GM19467 (cell line): ENCODE measurements around the gene SH3RF1.
"Not testable (repeated sequence)": the region's sequence is repeated elsewhere in the genome, so short reads cannot be mapped to it uniquely, and the experiment has no call there.

ENCODE experiments used
- ATAC-seq: cut with Tn5 transposase; IDR thresholded peaks from one replicate; pipeline ENCODE4 v1.9.1; 2021; ENCODE audit warnings: mild to moderate bottlenecking, moderate library complexity; ENCODE audit not compliant: unreplicated experiment

The SH3RF1 gene

GRCh38 chr4:169277838-169278237, 7.1 kb upstream of the SH3RF1 start:
- ATAC-seq: not testable (repeated sequence)

DNA sequence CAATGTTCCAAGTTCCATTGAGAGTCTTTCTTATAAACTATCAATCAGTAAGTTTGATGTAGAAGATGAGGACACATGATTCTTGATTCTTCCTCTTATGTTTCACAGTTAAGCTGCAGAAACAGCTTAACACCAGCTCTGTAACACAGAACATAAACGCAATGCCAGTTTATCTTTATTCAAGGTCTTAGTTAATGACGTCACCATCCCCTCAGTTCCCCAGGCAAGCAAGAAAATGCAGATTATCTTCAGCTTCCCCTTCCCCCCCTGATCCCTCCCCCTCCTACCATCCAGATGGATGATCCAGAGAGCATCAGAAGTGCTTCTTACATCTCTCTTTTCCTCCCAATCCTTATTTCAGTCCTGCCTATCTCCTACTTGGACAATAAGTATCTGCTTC, 4.4 kb upstream of the SH3RF1 start:
- ATAC-seq: no peak

DNA sequence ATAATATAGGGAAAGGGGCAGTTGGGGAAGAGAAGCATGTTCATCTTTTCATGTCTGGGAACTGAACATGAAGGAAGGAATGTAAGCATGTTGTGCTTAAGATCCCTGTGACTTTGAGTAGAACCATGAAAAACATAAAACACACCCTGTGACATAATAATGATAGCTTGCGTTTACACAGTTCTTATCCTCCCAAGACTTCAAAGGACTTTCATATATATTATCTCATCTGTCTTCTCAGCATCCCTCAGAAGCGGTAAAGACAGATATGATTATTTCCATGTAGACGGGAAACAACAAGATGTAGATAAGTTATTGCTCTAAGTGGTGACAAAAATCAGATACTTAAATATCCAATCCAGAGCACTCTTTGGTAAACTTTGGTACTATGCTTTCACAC, 3.3 kb upstream of the SH3RF1 start:
- ATAC-seq: no peak

- no peak for ATAC-seq
Measured at GRCh38 chr4:169272265-169272886, 1.6 kb upstream of the SH3RF1 start.

GRCh38 chr4:169271692-169272007, 894 bp upstream of the SH3RF1 start:
- peak; percentile 2 for ATAC-seq

DNA sequence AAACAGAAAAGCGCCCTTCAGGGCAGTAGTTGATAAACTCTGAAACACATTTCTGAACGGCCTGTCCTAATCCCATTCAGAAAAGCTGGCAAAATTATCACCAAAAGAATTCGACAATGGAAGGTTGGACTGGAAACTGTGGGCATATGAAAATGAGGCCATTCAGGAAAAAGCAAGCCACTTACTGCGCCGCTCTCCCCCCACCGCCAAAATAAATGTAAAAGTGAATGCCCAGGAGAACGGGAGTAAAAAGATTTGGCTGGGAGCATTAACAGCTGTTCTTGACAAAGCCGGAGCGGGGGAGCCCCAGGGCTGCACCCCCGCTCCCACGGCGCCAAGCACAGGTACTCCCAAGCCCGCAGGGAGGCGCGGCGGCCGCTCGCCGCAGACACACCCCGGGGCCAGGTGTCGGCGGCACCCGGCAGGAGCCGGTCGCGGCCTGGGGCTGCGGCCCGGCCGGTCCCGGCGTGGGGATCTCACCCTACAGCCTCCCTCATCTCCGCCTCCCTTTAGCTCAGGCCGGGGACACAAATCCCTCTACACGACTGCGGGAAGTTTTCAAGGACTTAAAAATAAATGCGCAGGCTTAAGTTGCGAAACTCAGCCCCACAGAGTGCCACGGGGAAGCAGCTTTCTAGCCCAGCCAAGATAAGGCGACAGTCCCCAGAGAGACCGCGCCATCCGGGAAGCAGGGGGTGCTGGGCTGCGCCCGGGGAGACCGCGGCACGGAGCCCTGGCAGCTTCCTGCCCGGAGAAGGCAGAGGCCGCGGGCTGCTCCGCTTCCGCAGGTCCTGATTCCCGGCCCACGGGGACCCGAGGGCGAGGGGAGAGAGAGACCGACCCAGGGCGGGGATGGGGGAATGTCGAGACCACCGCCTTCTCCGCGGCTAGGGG, 593 bp downstream of the SH3RF1 start:
- ATAC-seq: peak; percentile 42

GRCh38 chr4:169268951-169269760, 1.6 kb downstream of the SH3RF1 start:
- no peak for ATAC-seq

- ATAC-seq: no peak
Measured at GRCh38 chr4:169267070-169267469, 3.7 kb downstream of the SH3RF1 start.

GRCh38 chr4:169266661-169267060, 4.1 kb downstream of the SH3RF1 start:
- no peak for ATAC-seq

- ATAC-seq: no peak
Measured at GRCh38 chr4:169266081-169266480, 4.7 kb downstream of the SH3RF1 start.

- ATAC-seq: no peak
Measured at GRCh38 chr4:169263791-169264392, 6.9 kb downstream of the SH3RF1 start.

DNA sequence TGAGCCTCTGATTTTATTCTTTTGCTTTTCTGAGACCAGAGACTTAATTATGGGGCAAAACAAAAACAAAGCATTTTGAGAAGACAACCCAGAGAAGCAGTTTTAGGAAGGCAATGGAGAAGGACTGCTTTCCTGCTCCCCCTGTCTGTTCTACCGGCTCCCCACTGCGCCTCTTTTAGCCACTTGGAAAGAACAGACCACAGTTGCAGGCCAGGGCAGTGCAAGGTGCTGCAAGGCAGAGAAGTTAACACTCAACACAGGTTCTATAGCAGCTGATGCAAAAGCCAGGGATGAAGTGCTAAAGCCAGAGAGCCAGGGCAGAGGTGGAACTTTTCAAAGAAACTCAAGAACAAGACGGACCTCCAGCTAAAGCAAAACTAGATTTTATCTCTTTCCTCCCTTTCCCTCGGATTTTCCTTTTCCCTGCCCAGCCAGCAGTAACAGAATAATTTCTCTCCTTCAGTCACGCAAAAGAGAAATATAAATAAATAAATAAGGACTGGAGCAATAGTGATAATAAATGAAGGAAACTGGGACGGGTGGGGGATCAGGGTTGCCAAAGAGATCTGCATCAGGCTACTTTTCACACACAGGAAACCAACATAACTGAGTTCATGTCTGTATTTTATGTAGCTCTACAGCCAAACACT, 10.4 kb downstream of the SH3RF1 start:
- ATAC-seq: no peak

GRCh38 chr4:169259271-169259670, 11.5 kb downstream of the SH3RF1 start:
- no peak for ATAC-seq

DNA sequence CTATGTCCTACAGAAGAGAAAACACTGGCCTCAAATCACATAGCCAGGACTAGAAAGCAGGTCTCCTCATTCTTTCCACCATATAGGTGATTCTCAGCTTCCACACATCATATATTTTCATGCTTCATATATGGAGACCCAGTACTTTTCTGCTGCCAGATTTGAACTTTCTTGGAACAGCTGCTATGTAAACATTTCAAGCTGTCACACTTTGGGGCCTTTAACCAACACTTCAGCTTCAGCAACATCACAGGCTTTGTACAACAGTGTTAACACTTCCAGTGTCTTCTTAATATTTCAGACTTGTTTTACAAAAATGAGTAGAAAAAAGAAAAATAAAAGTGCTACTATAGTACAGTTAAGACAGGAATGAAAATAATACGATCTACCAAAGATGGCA, 12.6 kb downstream of the SH3RF1 start:
- no peak for ATAC-seq

GRCh38 chr4:169256856-169257761, 13.6 kb downstream of the SH3RF1 start:
- no peak for ATAC-seq

DNA sequence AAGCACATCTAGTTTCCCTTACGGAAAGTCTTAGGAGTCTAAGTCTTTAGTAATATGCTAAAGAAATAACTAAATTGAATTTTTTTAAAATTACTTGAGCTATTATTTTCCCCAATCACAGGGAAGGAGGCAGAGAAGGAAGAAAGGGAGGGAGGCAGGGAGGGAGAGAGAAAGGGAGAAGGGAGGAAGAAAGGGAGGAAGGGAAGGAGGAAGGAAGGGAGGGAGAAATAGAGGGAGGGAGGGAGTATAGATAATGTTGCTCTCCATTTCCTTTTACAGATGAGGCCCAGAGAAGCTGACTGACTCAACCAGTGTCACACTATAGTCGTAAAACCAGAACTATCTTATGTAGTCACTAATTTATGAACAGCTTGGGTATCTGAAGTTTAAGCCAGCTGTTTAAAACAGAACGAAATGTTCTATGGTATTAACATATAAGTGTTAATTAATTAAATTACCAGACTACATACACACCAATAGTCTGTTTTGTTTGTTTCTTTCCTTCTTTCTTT, 14.6 kb downstream of the SH3RF1 start:
- no peak for ATAC-seq

DNA sequence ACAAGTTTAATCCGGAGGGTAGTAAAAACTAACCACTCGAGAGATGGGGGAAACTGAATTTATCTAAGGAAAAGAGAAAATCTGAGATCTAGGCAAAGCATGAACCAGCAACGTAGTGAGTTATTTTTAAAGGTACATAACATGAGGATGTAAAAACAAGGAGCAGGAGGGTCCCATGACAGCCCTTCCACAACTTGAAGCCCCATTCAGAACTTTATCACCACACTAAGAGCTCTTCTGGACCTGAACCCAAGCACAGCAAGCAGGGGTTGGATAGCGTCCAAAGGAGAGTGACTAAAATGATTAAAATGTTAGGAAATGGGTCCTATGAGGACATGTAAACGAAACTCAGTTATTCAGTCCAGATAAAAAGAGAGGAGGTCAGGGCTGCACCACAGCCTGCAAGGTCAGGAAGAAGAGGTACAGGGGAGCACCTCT, 16.2 kb downstream of the SH3RF1 start:
- no peak for ATAC-seq

DNA sequence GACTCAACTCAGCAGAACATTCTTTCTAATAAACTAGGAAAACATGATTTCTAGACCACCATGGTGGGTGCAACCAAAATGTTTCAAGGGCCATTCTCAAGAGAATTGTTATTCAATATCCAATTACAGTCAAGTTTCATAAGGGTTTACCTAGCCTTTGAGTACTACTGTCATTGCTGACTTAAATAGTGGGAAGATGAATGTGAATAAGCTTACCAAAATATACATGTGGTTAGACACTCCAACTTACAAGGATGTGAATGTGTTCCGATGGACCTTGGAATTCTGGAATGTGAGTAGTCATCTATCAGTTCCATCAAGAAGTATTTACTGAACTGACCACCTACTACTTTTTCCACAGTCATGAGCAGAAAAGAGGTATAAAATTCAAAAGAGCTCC, 16.9 kb downstream of the SH3RF1 start:
- no peak for ATAC-seq

GRCh38 chr4:169253113-169253671, 17.6 kb downstream of the SH3RF1 start:
- no peak for ATAC-seq
